GM19372 (cell line): ENCODE measurements around the gene VAC14.

Source experiments
- ATAC-seq: cut with Tn5 transposase; IDR thresholded peaks from one replicate; pipeline ENCODE4 v1.9.1; 2021; ENCODE audit warnings: mild to moderate bottlenecking, low read depth, moderate library complexity; ENCODE audit not compliant: unreplicated experiment

Gene VAC14

GRCh38 chr16:70696952-70697593 lies 103.9 kb downstream of the VAC14 start:
- no peak for ATAC-seq

- no peak for ATAC-seq
Observed at GRCh38 chr16:70696355-70696754, 104.6 kb downstream of the VAC14 start.

- ATAC-seq = no peak
Observed at GRCh38 chr16:70695331-70696070, 105.5 kb downstream of the VAC14 start.

DNA sequence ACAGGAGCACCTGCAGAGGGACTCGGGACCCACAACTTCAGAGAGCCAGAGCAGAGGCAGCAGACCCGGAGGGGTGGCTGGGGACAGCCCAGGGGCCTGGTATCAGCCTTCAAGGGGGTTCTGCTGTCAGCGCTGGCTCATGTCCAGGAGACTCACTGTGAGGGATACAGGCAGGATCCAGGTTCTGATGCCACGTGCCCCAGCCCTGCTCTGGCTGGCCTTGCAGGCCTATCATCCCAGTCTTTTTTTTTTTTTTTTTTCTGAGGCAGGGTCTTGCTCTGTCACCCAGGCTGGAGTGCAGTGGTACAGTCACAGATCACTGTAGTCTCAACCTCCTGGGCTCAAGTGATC lies 106.1 kb downstream of the VAC14 start:
- ATAC-seq = no peak

- ATAC-seq = no peak
Observed at GRCh38 chr16:70694088-70694867, 106.7 kb downstream of the VAC14 start.

GRCh38 chr16:70692873-70693671 lies 107.9 kb downstream of the VAC14 start:
- no peak for ATAC-seq

GRCh38 chr16:70692130-70692872 lies 108.7 kb downstream of the VAC14 start:
- ATAC-seq = no peak

DNA sequence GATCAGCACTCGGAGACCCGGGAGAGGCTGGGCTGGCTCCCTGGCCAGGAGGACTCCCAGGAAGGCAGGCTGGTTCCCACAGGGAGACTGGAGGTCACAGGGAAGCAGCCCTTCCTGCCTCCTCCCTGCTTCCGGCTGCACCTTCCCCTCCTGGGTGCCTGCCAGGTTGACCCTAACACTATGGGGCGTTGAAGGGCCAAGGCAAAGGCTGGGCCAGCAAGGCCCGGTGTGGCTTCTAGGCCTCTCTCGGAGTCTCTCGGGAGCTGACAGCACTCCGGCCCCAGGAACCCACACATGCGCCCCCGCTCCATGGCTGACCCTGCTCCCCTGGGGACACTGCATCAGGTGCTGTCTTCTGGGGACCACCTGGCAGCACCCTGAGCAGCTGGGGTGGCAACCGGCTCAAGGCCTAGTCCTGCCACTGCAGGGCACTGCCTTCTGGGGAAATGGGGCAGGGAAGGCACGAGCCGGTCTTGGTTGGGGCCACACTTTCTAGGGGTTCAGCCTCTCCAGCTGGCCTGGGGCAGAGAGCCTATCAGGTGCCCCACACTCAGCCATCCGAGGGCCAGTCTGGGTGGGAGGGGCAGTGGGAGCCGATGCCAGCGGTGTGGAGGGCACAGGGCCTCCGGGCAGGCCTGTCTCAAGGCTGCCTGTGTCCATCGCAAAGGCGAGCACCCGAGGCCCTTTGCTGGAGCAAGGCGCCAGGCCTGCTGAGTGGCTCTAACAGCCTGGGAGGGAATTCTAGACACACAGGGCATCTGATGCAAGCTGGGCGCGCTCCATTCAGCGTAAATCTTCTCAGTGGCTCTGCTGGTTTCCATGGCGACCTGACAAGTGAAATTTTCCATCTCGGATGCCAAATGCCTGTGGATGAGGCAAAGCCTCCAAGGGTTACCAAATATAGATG lies 109.5 kb downstream of the VAC14 start:
- no peak for ATAC-seq

DNA sequence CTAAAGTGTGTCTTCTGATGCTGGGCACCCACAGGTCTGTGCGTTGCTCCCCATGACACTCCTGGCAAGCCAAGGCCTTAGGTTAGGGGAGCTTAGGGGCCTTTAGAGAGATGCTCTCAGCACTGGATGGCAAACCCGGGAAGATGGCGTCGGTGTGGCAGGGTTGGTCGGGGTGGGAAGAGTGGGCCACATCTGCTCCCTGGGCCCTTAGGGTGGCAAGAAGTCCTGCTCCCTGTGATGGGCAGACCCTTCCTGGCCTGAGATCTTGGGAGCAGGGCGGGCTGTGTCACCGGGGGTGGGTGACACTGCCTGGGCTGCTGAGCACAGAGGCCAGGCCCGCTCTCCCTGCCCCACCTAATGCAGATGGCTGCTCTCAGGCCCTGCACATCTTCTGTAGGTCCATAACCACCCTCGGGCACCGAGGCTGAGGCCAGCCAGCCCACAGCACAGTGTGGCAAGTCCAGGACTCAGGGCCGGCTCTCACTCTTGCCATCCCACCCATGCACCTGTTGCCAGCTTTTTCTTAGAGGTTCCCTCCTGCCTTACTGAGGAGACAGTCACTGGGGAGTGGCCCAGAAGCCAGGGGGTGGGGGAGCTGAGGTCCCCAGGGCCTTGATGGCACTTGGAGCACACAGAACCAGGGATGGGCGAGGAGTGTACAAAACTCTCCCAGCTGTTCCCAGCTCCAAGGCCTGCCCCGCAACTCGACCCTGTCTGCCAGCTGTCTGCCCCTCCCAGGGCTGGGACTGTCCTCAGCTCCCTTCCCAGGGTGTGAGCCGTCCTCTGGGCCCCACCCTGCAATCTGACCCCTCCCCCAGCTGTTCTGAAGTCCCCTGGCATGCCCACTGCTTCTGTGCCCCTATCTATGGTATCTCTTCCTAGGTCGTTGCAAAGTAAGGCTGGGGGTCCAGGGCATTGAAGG lies 110.7 kb downstream of the VAC14 start:
- no peak for ATAC-seq

DNA sequence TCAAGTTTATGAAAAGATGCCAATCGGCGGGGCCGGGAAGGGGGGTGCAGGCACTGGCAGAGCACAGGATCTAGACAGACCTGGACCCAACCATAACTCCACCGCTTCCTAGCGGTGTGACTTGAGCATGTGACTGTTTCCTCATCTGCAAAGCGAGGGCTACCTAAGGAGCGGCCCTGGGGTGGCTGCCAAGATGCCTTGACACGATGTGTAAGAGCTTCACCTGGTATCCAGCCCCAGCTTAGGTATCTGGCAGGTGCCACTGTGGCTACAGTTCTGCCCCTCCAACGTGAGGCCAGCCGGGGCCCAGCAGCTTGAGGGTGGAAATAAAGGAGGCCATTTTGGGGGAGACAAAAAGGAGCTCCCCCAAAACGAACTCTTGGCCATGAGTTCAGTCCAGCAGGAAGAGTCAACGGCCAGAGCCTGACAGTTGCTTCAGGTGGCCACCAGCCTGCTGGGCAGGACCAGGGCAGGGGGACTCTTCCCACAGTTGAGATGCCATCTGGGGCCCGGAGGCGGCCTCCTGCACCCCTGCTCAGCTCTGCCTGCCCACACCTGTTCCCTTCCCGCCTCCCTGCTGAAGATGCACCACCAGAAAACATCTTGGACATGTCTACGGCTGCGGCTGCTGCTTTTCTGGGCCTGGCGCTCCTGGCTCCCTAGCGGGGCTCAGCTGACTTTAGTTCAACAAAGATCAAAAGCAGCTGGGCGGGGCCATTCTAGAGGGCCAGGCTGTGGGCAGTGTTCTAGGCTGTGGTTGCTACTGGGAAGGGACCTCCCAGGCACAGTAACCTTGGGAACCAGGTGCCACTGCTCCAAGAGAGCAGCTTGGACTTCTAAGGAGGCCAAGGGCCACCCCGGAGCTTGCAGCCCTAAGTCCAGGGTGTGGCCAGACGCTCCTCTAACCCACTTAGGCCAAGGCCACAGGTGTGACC lies 111.7 kb downstream of the VAC14 start:
- no peak for ATAC-seq

DNA sequence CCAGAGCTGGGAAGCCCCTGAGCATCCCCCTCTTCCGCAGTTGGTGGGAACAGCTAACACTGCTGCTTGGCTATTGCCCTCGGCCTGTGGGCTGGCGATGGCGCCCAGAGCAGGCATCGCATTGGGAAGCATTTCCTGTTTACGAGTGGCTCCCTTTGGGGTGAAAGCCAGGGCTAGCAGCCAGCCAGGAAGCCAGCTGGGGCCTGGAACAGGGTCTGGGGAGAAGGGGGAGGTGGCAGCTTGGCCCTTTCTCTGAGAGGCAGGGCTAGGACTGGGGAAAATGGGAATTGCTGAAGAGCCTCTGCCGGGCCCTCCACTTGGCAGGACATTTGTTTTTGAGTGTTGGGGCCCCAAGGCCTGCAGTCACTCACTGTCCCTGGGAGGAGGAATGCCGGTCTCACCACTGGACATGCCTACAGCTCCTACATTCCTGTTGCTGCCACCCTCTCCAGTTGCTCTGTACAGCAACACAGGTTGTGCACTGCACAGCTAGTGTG lies 112.7 kb downstream of the VAC14 start:
- ATAC-seq = no peak

DNA sequence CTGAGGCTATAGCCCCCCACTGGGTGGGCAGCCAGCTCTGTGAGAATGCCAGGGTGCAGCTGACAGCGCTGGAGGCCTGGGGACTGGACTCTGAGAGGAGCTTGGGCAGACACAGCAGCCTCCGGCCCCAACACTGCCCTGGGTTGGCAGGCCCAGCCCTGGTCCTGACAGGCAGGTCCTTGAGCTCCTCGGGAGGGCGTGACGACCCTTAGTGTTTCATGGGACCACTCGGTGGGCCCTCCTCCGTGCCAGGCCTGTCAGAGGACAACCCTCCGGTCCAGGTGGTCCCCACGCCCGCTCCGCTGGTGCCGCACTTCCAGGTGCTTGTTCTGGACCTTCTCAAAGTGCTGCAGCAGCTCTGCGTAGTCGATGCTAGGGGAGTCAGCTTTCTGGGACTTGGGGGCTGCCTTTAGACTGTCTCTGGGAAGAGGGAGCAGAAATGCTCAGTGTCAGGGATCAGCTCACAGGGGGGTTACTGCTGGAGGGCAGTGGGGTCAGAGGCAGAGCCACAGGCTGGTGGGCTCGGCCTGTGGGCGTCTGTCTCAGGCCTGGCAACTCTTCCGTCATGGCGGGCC lies 113.2 kb downstream of the VAC14 start:
- ATAC-seq = no peak

DNA sequence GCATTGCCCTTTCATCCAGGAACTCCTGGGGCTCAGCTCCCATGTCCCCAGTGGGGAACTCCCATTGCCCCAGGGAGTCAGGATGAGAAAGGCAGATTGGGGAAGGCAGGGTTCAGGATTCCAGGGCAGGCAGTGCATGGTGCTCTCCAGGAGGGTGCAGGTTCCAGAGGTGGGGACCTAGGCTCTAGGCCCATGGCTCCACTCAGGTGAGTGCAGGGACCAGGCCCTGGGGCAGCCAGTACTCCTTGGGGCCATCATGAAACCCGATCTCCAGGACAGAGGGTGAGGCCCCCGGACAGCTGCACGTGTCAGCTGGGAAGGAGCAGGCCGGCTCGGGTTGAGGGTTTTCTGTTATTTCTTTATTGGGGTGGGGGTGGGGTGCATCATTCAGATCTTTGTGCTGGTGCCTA lies 113.9 kb downstream of the VAC14 start:
- ATAC-seq = no peak

- no peak for ATAC-seq
Observed at GRCh38 chr16:70686376-70687101, 114.4 kb downstream of the VAC14 start.

DNA sequence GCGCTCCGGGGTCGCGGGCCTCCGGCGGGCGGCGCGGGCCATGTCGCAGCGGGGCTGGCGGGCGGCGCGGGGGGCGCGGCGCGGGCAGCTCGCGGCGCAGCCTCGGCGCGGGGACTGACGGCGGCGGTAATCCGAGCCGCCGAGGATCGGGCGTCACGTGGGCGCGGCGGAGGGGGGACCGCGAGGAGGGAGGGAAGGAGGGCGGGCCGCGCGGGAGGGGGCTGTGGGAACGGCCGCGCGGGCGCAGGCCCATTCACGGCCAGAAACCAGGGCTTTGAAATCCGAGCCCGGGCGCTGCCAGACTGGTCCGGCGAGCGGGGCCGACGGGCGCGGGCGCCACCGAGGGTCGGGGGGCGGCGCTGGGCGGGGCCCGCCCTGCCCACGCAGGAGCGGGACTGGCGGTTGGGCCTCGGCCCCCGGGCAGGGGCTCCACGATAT lies 115.0 kb downstream of the VAC14 start, which contains the start of gene MTSS2:
Gene MTSS2, minus strand, starts transcription at position 116 of the 438 bp plus-strand sequence. CDS start 262 bp downstream, outside the sequence.
- ATAC-seq = no peak
